Neural cell (in vitro differentiated cells): ENCODE data around the gene BACE1-AS. TPM values are rescaled to one million over a fixed set of nuclear protein-coding genes. Genes with fewer than 3 reads are reported as not detected.

Source experiments
- H2AFZ ChIP-seq: fragments of 200-600, 300-800 bp; sonication (generic), shearing (Covaris generic); 2 replicates; pipeline ENCODE4 v1.6.0; 2014; ENCODE audit warnings: low read depth, mild to moderate bottlenecking, antibody characterized with exemption, low read length, moderate library complexity
- H3F3A ChIP-seq: fragments of 200-600 bp; shearing (Covaris generic); 2 replicates; pipeline ENCODE4 v1.6.1; 2016; ENCODE audit warnings: mild to moderate bottlenecking, moderate library complexity, mixed read lengths, antibody characterized with exemption, low read length; ENCODE audit not compliant: insufficient read depth, poor library complexity, severe bottlenecking
- H3K27ac ChIP-seq: fragments of 200-600, 300-800 bp; sonication (generic), shearing (Covaris generic); 2 replicates; pipeline ENCODE4 v1.5.1; 2014; ENCODE audit warnings: mild to moderate bottlenecking, low read length, moderate library complexity
- H3K27me3 ChIP-seq: fragments of 300-800, 200-600 bp; sonication (generic), shearing (Covaris generic); 2 replicates; pipeline ENCODE4 v1.6.0; 2014; ENCODE audit warnings: mild to moderate bottlenecking, low read depth, low read length, moderate library complexity; ENCODE audit not compliant: insufficient read depth
- H3K36me3 ChIP-seq: fragments of 300-800, 200-600 bp; sonication (generic), shearing (Covaris generic); 2 replicates; pipeline ENCODE4 v1.5.1; 2014; ENCODE audit warnings: mild to moderate bottlenecking, antibody characterized with exemption, low read length, moderate library complexity; ENCODE audit not compliant: insufficient read depth
- H3K4me2 ChIP-seq: fragments of 300-800, 200-600 bp; sonication (generic), shearing (Covaris generic); 2 replicates; pipeline ENCODE4 v1.6.0; 2014; ENCODE audit warnings: mild to moderate bottlenecking, low read length
- H3K4me3 ChIP-seq: fragments of 300-800, 200-600 bp; sonication (generic), shearing (Covaris generic); 2 replicates; pipeline ENCODE4 v1.5.1; 2014; ENCODE audit warnings: mild to moderate bottlenecking, low read length, moderate library complexity
- H3K79me2 ChIP-seq: fragments of 200-600 bp; shearing (Covaris generic); replicated peaks from 2 replicates; pipeline ENCODE4 v1.6.0; 2014; ENCODE audit warnings: mild to moderate bottlenecking, low read length, moderate library complexity; ENCODE audit not compliant: insufficient read depth
- H3K9ac ChIP-seq: fragments of 300-800, 200-600 bp; sonication (generic), shearing (Covaris generic); 2 replicates; pipeline ENCODE4 v1.6.1; 2016; ENCODE audit warnings: mild to moderate bottlenecking, low read length, mixed read lengths
- H3K9me2 ChIP-seq: fragments of 200-600 bp; shearing (Covaris generic); 2 replicates; pipeline ENCODE4 v1.6.1; 2016; ENCODE audit warnings: mild to moderate bottlenecking, low read length, mixed read lengths; ENCODE audit not compliant: insufficient read depth
- H3K9me3 ChIP-seq: fragments of 200-600, 300-800 bp; sonication (generic), shearing (Covaris generic); 2 replicates; pipeline ENCODE4 v1.6.1; 2016; ENCODE audit warnings: mild to moderate bottlenecking, mixed run types, low read length, moderate library complexity, mixed read lengths
- H4K20me1 ChIP-seq: fragments of 200-600 bp; shearing (Covaris generic); 2 replicates; pipeline ENCODE4 v1.6.1; 2016; ENCODE audit warnings: mild to moderate bottlenecking, mixed run types; ENCODE audit not compliant: insufficient read depth
- CTCF ChIP-seq: fragments of 450-650 bp; IDR thresholded peaks from 2 replicates; pipeline ENCODE4 v1.5.1; 2014; ENCODE audit warnings: antibody characterized with exemption, mild to moderate bottlenecking, moderate library complexity; ENCODE audit not compliant: poor library complexity, severe bottlenecking
- EZH2 ChIP-seq: fragments of 200-600, 300-800 bp; shearing (Covaris generic), sonication (generic); IDR thresholded peaks from 2 replicates; pipeline ENCODE4 v1.6.1; 2014; ENCODE audit warnings: antibody characterized with exemption, low read length, borderline replicate concordance, mild to moderate bottlenecking; ENCODE audit not compliant: insufficient read depth, poor library complexity, severe bottlenecking
- MXI1 ChIP-seq: fragments of 450-650 bp; conservative IDR thresholded peaks from 2 replicates; pipeline ENCODE4 v1.6.1; 2014; ENCODE audit warnings: antibody characterized with exemption, mild to moderate bottlenecking; ENCODE audit not compliant: poor library complexity, severe bottlenecking
- POLR2AphosphoS5 ChIP-seq: IDR thresholded peaks from 2 replicates; pipeline ENCODE4 v1.6.1; 2012
- RAD21 ChIP-seq: fragments of 450-650 bp; conservative IDR thresholded peaks from 2 replicates; pipeline ENCODE4 v1.6.1; 2014; ENCODE audit warnings: antibody characterized with exemption, mild to moderate bottlenecking, moderate library complexity
- REST ChIP-seq: IDR thresholded peaks from 2 replicates; pipeline ENCODE4 v1.6.1; 2012; ENCODE audit warnings: borderline replicate concordance
- SMC3 ChIP-seq: fragments of 450-650 bp; conservative IDR thresholded peaks from 2 replicates; pipeline ENCODE4 v1.6.1; 2014; ENCODE audit warnings: antibody characterized with exemption, mild to moderate bottlenecking, moderate library complexity; ENCODE audit not compliant: poor library complexity
- TAF1 ChIP-seq: IDR thresholded peaks from 2 replicates; pipeline ENCODE4 v1.6.1; 2012; ENCODE audit warnings: low read depth
- polyA plus RNA-seq: library from polyadenylated mRNA; depleted of rRNA; stranded (reverse); fragments of >200 nt; gene quantifications from 2 replicates; pipeline ENCODE4 v1.2.3, GENCODE V29; 2014

Gene BACE1-AS
- polyA plus RNA-seq, 1 donor from 2014 or later: 3.8 TPM

GRCh38 chr11:117255966-117256365 lies 35.2 kb upstream of the BACE1-AS start:
- TF ChIP-seq TAF1: no peak
- Histone ChIP-seq H3K9me2 (no peaks in the 10 kb centered on the region), H3K9ac (no peak overlapping the region), H3K36me3 (peaks cover 6% of the 10 kb centered on the region), H2AFZ (no peak overlapping the region), H3K4me2 (no peak overlapping the region), H3K79me2 (no peaks in the 10 kb centered on the region), H3F3A (no peaks in the 10 kb centered on the region), H4K20me1 (no peaks in the 10 kb centered on the region), H3K9me3 (no peaks in the 10 kb centered on the region), H3K27ac (no peak overlapping the region), H3K27me3 (no peaks in the 10 kb centered on the region), H3K4me3 (no peak overlapping the region)

- no peaks in the 10 kb centered on the region for H3K9me2 ChIP-seq
- H3K4me2 ChIP-seq: no peak overlapping the region
Measured at GRCh38 chr11:117256573-117256972, 34.6 kb upstream of the BACE1-AS start.

More at GRCh38 chr11:117256573-117256972, 34.6 kb upstream of the BACE1-AS start:
- Histone ChIP-seq H2AFZ (no peak overlapping the region), H3F3A (no peaks in the 10 kb centered on the region), H3K79me2 (no peaks in the 10 kb centered on the region), H3K27me3 (no peaks in the 10 kb centered on the region), H3K4me3 (no peak overlapping the region), H4K20me1 (no peaks in the 10 kb centered on the region), H3K27ac (no peak overlapping the region), H3K9me3 (no peaks in the 10 kb centered on the region), H3K36me3 (peaks cover 6% of the 10 kb centered on the region), H3K9ac (no peak overlapping the region)
- no peak for TF ChIP-seq POLR2AphosphoS5
- no peak for TF ChIP-seq TAF1
- TF ChIP-seq RAD21: no peak
- TF ChIP-seq REST: no peak
- TF ChIP-seq EZH2: no peak
- no peak for TF ChIP-seq CTCF
- TF ChIP-seq SMC3: no peak
- no peak for TF ChIP-seq MXI1
